Measurements from ENCODE around the gene MAD1L1. TPM values are rescaled to one million over a fixed set of nuclear protein-coding genes. Genes with fewer than 3 reads are reported as not detected.

Gene MAD1L1
- total and polyA plus RNA-seq, 2 donors (not counting 3 experiments of a cell fraction or from before 2014, with no cell fraction given) = 34.1 to 42.3 TPM

DNA sequence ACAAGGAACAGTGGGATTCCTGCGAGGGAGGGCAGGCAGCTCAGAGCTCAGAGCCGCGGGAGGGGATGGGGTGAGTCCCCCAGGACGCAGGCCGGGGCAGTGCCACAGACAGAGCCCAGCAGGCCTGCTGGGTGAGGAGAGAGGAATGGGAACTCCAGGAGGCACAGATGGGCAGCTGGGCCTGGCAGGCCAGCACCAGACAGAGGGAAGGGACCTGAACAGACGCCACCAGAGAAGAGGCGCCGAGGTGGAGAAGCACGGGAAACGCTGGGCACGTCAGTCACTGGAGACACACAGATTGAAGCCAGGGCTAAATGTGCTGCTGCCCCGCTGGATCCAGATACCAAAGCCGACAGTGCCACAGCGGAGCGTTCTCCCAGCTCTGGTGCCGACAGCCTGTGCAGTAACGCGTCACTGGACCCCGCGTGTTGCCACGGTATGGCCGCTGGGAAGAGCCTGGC, 225.8 kb downstream of the MAD1L1 start:
- H3K4me2 ChIP-seq (ENCODE audit: insufficient read depth, low read length) = no peak overlapping the region
- CTCF ChIA-PET = no interaction called here
- DNase-seq (ENCODE audit: low read depth, low spot score) = no peak
- intact Hi-C loops (cut with micrococcal nuclease) = no loop called here
- POLR2A ChIA-PET = no interaction called here
- no TSS peak for BruUV-seq (replicated peaks)
- H3K27ac ChIP-seq (ENCODE audit: insufficient read depth, low read depth, low read length) = no peak overlapping the region
- no peak overlapping the region for H3K4me3 ChIP-seq (replicated peaks in 1 of 3; ENCODE audit: insufficient read depth in 1 of 3, low read depth in 1 of 3, low read length in 3 of 3)
- TF ChIP-seq JUN (IDR thresholded peaks at IDR 0.05; ENCODE audit: borderline replicate concordance, insufficient read depth, insufficient read length, low read depth) (no peak), MYC (IDR thresholded peaks at IDR 0.05; ENCODE audit: low read depth, low read length) (no peak), GATA2 (IDR thresholded peaks at IDR 0.05; ENCODE audit: insufficient read depth, insufficient read length, low read depth, low read length) (no peak), CTCF (IDR thresholded peaks at IDR 0.05; ENCODE audit: extremely low read depth in 1 of 2, insufficient read depth in 1 of 2, low read depth in 1 of 2, low read length in 2 of 2) (no peak), FOS (IDR thresholded peaks at IDR 0.05; ENCODE audit: borderline replicate concordance, insufficient read depth, low read length) (no peak), POLR2AphosphoS5 (IDR thresholded peaks at IDR 0.05; ENCODE audit: insufficient read depth, low read depth, low read length) (no peak), EZH2 (IDR thresholded peaks at IDR 0.05; ENCODE audit: borderline replicate concordance, low read depth, low read length, severe bottlenecking) (no peak), POLR2A (IDR thresholded peaks at IDR 0.05; ENCODE audit: low read depth, low read length) (no peak)
- TF ChIP-seq, protein P1, sequence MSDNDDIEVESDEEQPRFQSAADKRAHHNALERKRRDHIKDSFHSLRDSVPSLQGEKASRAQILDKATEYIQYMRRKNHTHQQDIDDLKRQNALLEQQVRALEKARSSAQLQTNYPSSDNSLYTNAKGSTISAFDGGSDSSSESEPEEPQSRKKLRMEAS (IDR thresholded peaks at IDR 0.05; ENCODE audit: insufficient read depth, insufficient read length) = no peak
- no peak overlapping the region for H2AFZ ChIP-seq (ENCODE audit: low read depth, low read length)
- H3K9me1 ChIP-seq (replicated peaks; ENCODE audit: control insufficient read depth, extremely low read depth, insufficient read depth, low read length) = no peaks in the 10 kb centered on the region
- no peaks in the 10 kb centered on the region for H4K20me1 ChIP-seq (replicated peaks; ENCODE audit: control insufficient read depth, extremely low read depth, insufficient read depth, low read length)
- FAIRE-seq = no peak
- H3K4me1 ChIP-seq (ENCODE audit: control insufficient read depth, extremely low read depth, insufficient read depth, low read length) = no peaks in the 10 kb centered on the region
- no peaks in the 10 kb centered on the region for H3K79me2 ChIP-seq (ENCODE audit: control insufficient read depth, insufficient read depth, low read length)
- H3K27me3 ChIP-seq (ENCODE audit: control insufficient read depth in 2 of 2, insufficient read depth in 2 of 2, low read length in 2 of 2) = no peaks in the 10 kb centered on the region
- dilution Hi-C loops (cut with MboI; ENCODE audit: extremely low pct_ligation_motif_present, low sequenced_read_pairs) = no loop called here
- no peak overlapping the region for H3K9ac ChIP-seq (replicated peaks; ENCODE audit: extremely low read depth, insufficient read depth, low read length)
- H3K36me3 ChIP-seq (ENCODE audit: control insufficient read depth in 2 of 2, extremely low read depth in 1 of 2, insufficient read depth in 2 of 2, low read length in 2 of 2) = no peaks in the 10 kb centered on the region
- H3K9me3 ChIP-seq (replicated peaks; ENCODE audit: control insufficient read depth, insufficient read depth, low read length) = no peaks in the 10 kb centered on the region
